22Rv1 (cell line): ENCODE results near the gene SUGP2.

Experiments used
- CTCF ChIP-seq: fragments of 450-650 bp; IDR thresholded peaks from 2 replicates; pipeline ENCODE4 v1.5.1; 2017; ENCODE audit warnings: mild to moderate bottlenecking
- ZFX ChIP-seq: fragments of 450-650 bp; IDR thresholded peaks from 2 replicates; pipeline ENCODE4 v1.6.1; 2017; ENCODE audit warnings: antibody characterized with exemption, borderline replicate concordance

- no peak for TF ChIP-seq CTCF
- TF ChIP-seq ZFX, result no peak
Measured at GRCh38 chr19:18978616-18979015, 54.7 kb downstream of the SUGP2 start.
